ENCODE measurements around the gene HDHD3. TPM values are rescaled to one million over a fixed set of nuclear protein-coding genes. Genes with fewer than 3 reads are reported as not detected.

Gene HDHD3
- total RNA-seq, 1 donor from 2014 or later: 33.9 TPM

DNA sequence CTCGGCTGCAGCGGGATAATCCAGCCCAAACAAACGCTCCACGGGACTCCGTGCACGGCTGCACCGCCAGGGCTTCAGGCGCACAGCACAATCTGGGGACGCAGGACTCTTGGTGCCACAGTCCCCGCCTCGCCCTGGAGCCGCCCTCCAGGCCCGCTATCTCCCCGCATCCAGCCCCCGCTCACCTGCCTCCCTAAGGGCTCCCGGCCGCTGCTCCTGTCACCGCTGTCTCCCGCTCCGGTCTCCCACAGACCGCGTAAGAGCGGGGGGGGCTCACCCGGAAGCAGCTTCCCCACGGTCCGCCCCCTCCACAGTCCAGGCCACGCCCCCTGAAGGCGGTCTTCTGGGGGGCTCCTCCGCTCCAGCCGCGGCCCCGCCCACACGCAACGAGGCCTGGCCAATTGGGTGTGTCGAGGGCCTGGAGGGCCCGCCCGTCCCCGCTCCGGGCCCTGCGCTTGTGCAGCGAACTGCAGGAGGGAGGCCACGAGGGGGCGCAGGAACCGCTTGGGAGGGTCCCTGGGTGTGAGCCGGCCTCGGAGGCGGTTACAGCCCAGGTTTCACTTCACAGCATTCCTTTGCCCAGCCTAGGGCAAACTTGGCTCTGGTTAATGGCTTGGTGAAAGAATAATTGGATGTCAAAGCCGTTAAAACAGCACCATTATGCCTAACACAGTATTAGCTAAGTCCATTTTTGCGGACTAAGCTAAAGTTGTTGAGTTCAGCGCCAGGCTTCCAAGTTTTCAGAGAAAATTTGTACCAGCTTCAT is 24.4 kb upstream of the HDHD3 start, which contains the start of gene ALAD:
Gene ALAD, minus strand, starts transcription at position 258 of the 766 bp plus-strand sequence. CDS start 7,725 bp downstream, outside the sequence.
- Mint-ChIP-seq H3K27ac (peak within 1 kb of the TSS; percentile 92), H3K9me3 (no peaks in the 10 kb centered on the region), H3K4me1 (ENCODE audit: unreplicated experiment) (peaks cover 22% of the 10 kb centered on the region), H3K4me3 (peak within 1 kb of the TSS; percentile 92), H3K27me3 (no peaks in the 10 kb centered on the region), H3K36me3 (no peaks in the 10 kb centered on the region)
- TF ChIP-seq, protein P1, sequence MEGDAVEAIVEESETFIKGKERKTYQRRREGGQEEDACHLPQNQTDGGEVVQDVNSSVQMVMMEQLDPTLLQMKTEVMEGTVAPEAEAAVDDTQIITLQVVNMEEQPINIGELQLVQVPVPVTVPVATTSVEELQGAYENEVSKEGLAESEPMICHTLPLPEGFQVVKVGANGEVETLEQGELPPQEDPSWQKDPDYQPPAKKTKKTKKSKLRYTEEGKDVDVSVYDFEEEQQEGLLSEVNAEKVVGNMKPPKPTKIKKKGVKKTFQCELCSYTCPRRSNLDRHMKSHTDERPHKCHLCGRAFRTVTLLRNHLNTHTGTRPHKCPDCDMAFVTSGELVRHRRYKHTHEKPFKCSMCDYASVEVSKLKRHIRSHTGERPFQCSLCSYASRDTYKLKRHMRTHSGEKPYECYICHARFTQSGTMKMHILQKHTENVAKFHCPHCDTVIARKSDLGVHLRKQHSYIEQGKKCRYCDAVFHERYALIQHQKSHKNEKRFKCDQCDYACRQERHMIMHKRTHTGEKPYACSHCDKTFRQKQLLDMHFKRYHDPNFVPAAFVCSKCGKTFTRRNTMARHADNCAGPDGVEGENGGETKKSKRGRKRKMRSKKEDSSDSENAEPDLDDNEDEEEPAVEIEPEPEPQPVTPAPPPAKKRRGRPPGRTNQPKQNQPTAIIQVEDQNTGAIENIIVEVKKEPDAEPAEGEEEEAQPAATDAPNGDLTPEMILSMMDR (conservative IDR thresholded peaks at IDR 0.05): peak; percentile 99
- DNase-seq (ENCODE audit: extremely low spot score, unreplicated experiment): peak; percentile 100

DNA sequence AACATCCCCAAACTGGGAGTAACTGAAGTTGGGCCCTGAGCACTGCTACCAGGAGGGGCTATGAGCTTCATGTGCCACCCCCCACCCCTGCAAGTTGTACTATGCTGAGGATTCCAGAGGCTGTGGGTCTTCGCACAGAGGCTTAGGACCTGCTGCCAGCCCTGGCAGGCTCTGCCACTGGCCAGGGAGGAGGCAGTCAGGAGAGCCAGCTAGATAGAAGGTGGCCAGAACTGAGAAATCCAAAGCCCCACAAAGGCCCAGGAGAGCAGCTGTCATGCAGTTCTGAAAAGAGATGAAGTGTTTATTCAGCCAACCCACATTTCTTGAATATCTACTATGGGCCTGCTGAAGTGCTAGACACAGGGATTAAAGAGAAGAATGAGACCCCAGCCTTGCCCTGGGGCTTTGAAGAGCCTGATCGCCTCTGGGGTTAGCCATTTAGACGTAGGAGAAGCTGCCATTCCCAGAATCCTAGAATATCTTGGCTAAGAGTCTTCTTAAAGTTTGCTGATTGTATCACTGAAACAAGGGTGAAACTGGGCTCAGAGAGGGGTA is 22.9 kb upstream of the HDHD3 start:
- peaks cover 5% of the 10 kb centered on the region for H3K36me3 Mint-ChIP-seq
- DNase-seq (ENCODE audit: extremely low spot score, unreplicated experiment): no peak
- peak overlapping the region; percentile 92 for H3K27ac Mint-ChIP-seq
- TF ChIP-seq, protein P1 (conservative IDR thresholded peaks at IDR 0.05): no peak
- H3K27me3 Mint-ChIP-seq: no peaks in the 10 kb centered on the region
- H3K9me3 Mint-ChIP-seq: no peaks in the 10 kb centered on the region
- H3K4me1 Mint-ChIP-seq (ENCODE audit: unreplicated experiment): peaks cover 22% of the 10 kb centered on the region
- peak overlapping the region; percentile 92 for H3K4me3 Mint-ChIP-seq

DNA sequence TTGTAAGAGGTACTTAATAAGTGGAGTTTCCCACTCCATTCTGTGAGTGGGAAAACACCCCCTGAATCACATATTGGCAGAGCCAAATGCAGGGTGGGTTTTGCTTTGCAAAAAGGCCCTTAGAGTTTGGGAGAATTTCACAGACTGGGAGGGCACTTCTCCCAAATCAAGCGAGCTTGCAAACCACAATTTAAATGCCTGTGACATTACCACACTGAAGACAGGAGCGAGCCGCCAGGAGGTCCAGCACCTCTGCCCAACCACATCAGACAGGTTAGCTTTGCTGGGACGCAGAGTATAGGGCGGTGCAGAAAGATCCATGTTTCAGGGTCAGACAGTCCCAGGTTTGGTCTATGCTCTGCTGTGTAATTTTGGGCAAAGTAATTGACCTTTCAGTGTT is 22.0 kb upstream of the HDHD3 start:
- Mint-ChIP-seq H3K4me3 (peak overlapping the region; percentile 92), H3K27me3 (no peaks in the 10 kb centered on the region), H3K4me1 (ENCODE audit: unreplicated experiment) (peaks cover 22% of the 10 kb centered on the region), H3K36me3 (peaks cover 5% of the 10 kb centered on the region), H3K27ac (peak overlapping the region; percentile 92), H3K9me3 (no peaks in the 10 kb centered on the region)
- TF ChIP-seq, protein P1 (conservative IDR thresholded peaks at IDR 0.05): no peak
- DNase-seq (ENCODE audit: extremely low spot score, unreplicated experiment): no peak

DNA sequence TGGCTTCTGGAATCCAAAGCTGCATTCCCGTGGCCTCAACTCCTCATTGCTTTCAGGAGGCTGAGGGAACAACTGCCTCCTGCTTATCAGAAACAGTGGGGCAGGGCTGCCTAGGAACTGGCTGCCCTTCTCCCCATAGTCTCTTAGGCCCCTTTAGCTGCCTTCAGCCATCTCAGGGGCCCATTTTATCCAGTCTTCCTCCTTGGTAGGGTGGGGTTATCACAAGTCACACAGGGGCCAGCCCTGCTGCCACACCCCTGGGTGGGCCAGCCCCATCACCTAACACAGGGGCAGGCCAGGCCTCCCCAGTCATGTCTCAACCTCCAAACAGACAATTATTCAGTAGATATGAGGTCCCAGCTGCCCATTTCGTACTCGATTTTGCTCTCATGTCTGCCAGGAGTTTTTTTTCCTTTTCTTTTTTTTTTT is 20.4 kb upstream of the HDHD3 start:
- H3K36me3 Mint-ChIP-seq: peaks cover 10% of the 10 kb centered on the region
- H3K27ac Mint-ChIP-seq: peak overlapping the region; percentile 63
- peaks cover 22% of the 10 kb centered on the region for H3K4me1 Mint-ChIP-seq (ENCODE audit: unreplicated experiment)
- no peaks in the 10 kb centered on the region for H3K9me3 Mint-ChIP-seq
- H3K4me3 Mint-ChIP-seq: no peak overlapping the region
- DNase-seq (ENCODE audit: extremely low spot score, unreplicated experiment): no peak
- TF ChIP-seq, protein P1 (conservative IDR thresholded peaks at IDR 0.05): no peak
- H3K27me3 Mint-ChIP-seq: no peaks in the 10 kb centered on the region

DNA sequence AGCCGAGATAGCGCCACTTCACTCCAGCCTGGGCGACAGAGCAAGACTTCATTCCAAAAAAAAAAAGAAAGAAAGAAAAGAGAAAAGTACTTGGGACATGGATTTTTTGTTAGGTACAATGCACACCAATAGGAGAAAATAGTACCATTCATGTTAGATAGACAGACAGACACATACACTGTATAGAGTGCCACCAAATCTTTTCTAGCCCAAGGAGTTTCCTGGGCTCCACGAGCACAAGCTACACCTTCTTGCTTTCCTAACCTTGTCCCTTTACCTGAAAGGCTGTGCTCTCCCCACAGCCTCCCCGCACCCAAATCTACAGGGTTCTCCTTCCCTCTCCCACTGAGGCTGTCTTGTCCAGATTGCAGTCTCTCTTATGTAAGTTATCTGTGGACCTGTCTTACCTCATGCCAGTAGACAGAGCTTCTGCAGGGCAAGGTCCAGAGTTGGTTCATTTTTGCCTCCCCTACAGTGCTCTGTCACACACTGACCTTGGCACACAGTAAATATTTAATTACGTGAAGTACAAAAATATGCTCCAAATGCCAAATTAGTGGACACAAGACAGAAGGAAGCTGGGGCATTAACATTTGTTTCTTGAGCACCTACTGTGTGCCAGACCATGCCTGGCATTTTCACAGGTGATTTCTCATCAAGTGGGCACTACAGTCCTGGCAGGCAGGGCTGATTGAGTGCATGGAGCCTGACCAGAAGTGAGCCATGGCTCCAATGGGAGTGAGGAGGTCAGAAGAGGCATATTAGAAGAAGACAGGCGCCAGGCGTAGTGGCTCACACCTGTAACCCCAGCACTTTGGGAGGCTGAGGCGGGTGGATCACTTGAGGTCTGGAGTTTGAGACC is 18.4 kb upstream of the HDHD3 start:
- TF ChIP-seq, protein P1 (conservative IDR thresholded peaks at IDR 0.05): no peak
- H3K4me1 Mint-ChIP-seq (ENCODE audit: unreplicated experiment): peaks cover 16% of the 10 kb centered on the region
- H3K27me3 Mint-ChIP-seq: no peaks in the 10 kb centered on the region
- no peaks in the 10 kb centered on the region for H3K9me3 Mint-ChIP-seq
- H3K27ac Mint-ChIP-seq: no peak overlapping the region
- DNase-seq (ENCODE audit: extremely low spot score, unreplicated experiment): no peak
- peak overlapping the region; percentile 47 for H3K4me3 Mint-ChIP-seq
- H3K36me3 Mint-ChIP-seq: peaks cover 13% of the 10 kb centered on the region

Data from type B pancreatic cell (in vitro differentiated cells).